G401 (cell line): ENCODE data around the gene ALDOB. TPM values are rescaled to one million over a fixed set of nuclear protein-coding genes. Genes with fewer than 3 reads are reported as not detected.

Experiments
- DNase-seq: peaks from one replicate; pipeline ENCODE4 v3.0.0-alpha.2; 2015; ENCODE audit warnings: low spot score
- in situ Hi-C: cut with HindIII; loops from 2 replicates; pipeline ENCODE4 v1.10.0; 2016; ENCODE audit warnings: low sequenced_read_pairs, mixed read lengths
- total RNA-seq: library from RNA; depleted of rRNA; stranded (reverse); fragments of >200 nt; shearing (Covaris generic); gene quantifications from 2 replicates; pipeline ENCODE4 v1.2.3, GENCODE V29; 2014

The ALDOB gene
- total RNA-seq, 1 experiment from 2014 or later = not detected

- in situ Hi-C loops = no loop called here
- DNase-seq = peak; percentile 92
These were observed 23.5 kb upstream of the ALDOB start for GRCh38 chr9:101458963-101459631.

GRCh38 chr9:101457003-101457402 lies 21.4 kb upstream of the ALDOB start:
- no peak for DNase-seq
- in situ Hi-C loops = no loop called here

- in situ Hi-C loops = no loop called here
- DNase-seq = no peak
These were observed 20.2 kb upstream of the ALDOB start for GRCh38 chr9:101455656-101456240.

DNA sequence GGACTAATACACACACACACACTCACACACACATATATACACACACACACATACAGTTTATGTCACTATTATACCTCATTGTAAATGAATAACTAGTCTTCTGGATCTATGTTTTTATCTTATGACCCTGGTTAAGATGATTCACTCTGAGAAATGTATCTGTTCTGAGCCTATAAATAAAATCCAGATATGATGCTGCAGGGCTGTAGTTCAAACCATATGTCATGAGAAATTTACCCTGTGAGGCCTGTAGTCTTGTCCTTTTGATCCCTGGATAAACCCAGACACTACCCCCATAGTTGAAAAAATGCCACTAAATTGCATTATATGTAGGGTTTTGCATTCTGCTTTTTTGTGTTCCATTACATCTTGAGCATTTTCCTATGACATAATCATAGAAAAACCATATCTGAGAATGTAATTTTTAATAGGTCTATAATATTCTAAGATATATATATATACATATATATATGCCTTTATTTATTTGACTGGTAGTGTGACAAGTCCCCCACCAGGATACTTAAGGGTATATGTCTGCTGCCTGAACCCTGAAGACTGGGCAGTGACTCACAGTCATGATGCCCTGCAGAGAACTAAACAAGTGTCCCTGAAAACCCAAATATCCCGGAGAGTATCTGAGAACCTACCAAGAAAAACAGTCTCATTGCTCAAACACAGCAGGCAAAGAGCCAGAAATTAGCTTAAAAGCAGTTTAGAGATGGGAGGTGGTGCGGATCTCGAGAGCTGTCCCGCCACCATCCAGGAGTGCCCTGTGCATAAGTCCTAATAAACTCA lies 18.4 kb upstream of the ALDOB start:
- in situ Hi-C loops = no loop called here
- no peak for DNase-seq

- in situ Hi-C loops = no loop called here
- DNase-seq = no peak
These were observed 15.9 kb upstream of the ALDOB start for GRCh38 chr9:101451498-101451897.

- no peak for DNase-seq
- in situ Hi-C loops = no loop called here
These were observed 15.4 kb upstream of the ALDOB start for GRCh38 chr9:101450931-101451330.

GRCh38 chr9:101449071-101449721 lies 13.6 kb upstream of the ALDOB start:
- in situ Hi-C loops = no loop called here

DNA sequence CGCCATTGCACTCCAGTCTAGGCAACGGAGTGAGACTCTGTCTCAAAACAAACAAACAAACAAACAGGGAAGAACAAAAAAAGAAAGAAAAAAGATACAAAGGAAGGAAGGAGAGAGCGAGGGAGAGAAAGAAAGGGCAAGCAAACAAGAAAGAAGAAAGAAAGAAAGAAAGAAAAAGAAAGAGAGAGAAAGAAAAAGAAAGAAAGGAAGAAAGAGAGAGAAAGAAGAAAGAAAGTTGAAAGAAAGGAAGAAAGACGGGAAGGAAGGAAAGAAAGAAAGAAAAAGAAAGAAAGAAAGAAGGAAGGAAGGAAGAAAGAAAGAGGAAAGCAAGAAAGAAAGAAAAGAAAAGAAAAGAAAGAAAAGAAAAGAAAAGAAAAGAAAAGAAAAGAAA lies 13.1 kb upstream of the ALDOB start:
- DNase-seq = no peak
- in situ Hi-C loops = no loop called here

More at GRCh38 chr9:101449071-101449721, 13.6 kb upstream of the ALDOB start:
- peak; percentile 82 for DNase-seq

- in situ Hi-C loops = no loop called here
- no peak for DNase-seq
These were observed 11.2 kb upstream of the ALDOB start for GRCh38 chr9:101446732-101447131.

GRCh38 chr9:101445353-101446029 lies 9.9 kb upstream of the ALDOB start:
- in situ Hi-C loops = no loop called here
- no peak for DNase-seq

GRCh38 chr9:101443364-101443771 lies 7.8 kb upstream of the ALDOB start:
- in situ Hi-C loops = no loop called here
- DNase-seq = peak; percentile 99

DNA sequence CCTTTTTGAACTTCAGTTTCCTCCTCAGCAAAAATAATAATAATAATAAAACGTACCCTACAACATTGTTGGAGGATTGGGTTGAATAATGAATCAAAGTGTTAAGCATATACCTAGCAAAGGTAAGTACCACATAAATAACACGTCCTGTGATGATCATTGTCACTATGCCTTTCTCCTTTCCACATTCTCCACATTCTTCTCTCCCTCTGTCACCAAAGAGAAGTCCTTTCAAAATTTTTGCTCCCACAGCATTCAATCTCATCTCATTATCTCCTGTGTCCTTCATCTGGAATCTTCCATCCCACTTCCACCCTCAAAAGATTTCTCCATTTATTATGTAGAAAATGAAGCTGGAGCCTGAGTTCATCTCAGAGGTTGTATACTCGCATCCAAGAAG lies 7.2 kb upstream of the ALDOB start:
- DNase-seq = no peak
- in situ Hi-C loops = no loop called here

DNA sequence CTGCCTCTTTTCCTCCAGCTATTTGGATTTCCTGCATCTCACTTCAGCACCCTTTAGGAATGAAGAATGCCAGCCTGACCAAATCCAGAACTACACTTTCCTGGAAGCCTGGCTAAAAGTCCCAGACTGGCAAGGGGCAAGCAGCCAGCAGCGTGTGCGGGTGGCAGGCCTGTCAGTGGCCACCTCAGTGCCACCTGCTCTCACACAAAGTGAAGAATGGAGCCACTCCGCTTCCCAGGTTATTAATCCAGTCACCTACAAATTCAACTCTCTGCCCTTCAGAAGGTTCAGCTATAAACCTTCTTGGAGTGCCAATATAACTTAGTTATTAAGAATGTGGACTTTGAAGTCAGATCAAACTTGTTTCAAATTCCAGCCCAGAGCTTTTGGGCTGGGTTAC lies 6.7 kb upstream of the ALDOB start:
- in situ Hi-C loops = no loop called here
- DNase-seq = peak; percentile 90

GRCh38 chr9:101440714-101441230 lies 5.2 kb upstream of the ALDOB start:
- DNase-seq = no peak
- in situ Hi-C loops = no loop called here

GRCh38 chr9:101438523-101438922 lies 2.9 kb upstream of the ALDOB start:
- in situ Hi-C loops = no loop called here
- no peak for DNase-seq

DNA sequence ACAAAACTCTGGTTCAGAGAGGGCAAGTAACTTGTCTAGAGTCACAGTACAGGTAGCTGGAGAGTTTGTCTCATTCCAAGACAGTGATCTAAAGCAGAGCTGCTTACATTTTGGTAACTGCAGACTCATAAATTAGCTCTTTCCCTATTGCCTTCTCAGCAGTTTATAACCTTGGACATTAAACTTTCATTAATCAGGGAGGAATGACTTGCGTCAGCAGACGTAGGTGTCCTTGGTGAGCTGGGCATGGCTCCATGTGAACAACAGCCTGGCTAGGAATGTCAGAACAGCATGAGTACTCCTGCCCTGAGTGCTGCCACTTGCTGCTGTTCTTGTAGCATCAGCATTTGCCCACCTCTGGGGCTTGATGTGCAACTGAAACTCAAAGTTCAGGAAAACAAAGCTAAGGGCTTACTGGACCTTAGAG lies 2.2 kb upstream of the ALDOB start:
- in situ Hi-C loops = no loop called here

GRCh38 chr9:101434998-101435397 lies 576 bp downstream of the ALDOB start:
- in situ Hi-C loops = no loop called here
- DNase-seq = no peak

More for the DNA sequence above, 2.2 kb upstream of the ALDOB start:
- no peak for DNase-seq

- no peak for DNase-seq
- in situ Hi-C loops = no loop called here
These were observed 2.3 kb downstream of the ALDOB start for GRCh38 chr9:101433229-101433628.

DNA sequence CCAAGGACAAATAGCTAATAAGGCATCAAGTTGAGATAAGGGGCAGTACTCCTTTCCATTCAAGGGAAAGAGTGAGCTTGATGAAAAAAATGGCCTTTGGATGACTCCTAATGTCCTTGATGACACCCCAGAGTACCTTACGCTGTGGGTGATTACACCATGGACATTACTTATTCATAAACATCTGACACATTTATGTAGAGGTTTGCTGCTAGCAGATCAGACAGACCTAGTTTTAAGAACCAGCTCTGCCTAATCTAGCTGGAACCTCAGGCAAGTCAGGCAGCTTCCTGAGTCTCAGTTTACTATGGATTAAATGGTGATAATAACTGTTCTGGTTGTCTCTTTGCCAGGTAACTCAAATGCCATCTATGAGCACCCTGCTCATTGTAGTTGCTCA lies 2.8 kb downstream of the ALDOB start:
- in situ Hi-C loops = no loop called here
- no peak for DNase-seq
